ENCODE results near the gene SGO2.
A peak's percentile ranks its signal among the peaks of the same experiment; 100 is the strongest.

The SGO2 gene

DNA sequence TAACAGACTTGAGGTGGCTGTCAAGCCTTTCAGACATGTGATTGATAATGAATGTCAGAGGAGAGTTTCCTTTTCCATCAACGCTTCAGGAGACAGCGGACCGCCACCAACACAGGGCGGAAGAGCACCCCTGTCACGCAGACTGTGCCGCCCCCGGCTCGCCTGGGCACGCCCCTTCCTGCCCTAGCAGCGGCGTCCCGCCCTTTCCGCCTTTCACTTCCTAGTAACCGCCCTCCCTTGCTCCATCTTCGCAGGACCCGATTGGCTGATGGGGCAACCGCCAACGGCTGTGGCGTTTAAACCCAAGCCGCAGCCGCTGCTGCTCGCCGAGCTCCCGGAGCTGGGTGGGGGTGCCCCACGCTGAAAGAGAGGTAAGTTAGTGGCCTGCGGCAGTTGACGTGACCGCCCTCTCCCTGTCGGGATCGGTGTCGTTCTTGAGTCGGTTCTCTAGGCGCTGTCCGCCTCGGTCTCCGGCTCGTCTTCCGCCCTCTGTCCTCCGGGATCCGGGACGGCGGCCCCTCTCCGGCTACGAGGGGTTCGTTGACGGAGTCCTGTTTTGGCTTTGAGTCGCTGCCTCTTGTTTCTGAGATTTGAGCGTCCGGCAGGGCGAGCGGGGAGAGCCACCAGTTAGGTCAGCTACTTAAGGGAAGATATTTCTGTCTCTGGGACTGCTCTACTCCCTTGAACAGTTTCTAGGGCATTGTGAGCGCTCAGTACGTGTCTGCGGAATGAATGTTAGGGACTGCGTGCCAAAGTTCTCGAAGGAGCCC, at the start of gene SGO2:
SGO2 (plus strand) TSS at position 326 of the 770 bp plus-strand sequence. CDS start 6,769 bp downstream, outside the sequence.
- no peaks in the 10 kb centered on the region for H3K27me3 ChIP-seq (ENCODE audit: insufficient read depth, low read depth, severe bottlenecking)
- H3K9me3 ChIP-seq (ENCODE audit: severe bottlenecking) = no peaks in the 10 kb centered on the region
- TF ChIP-seq, protein P1, sequence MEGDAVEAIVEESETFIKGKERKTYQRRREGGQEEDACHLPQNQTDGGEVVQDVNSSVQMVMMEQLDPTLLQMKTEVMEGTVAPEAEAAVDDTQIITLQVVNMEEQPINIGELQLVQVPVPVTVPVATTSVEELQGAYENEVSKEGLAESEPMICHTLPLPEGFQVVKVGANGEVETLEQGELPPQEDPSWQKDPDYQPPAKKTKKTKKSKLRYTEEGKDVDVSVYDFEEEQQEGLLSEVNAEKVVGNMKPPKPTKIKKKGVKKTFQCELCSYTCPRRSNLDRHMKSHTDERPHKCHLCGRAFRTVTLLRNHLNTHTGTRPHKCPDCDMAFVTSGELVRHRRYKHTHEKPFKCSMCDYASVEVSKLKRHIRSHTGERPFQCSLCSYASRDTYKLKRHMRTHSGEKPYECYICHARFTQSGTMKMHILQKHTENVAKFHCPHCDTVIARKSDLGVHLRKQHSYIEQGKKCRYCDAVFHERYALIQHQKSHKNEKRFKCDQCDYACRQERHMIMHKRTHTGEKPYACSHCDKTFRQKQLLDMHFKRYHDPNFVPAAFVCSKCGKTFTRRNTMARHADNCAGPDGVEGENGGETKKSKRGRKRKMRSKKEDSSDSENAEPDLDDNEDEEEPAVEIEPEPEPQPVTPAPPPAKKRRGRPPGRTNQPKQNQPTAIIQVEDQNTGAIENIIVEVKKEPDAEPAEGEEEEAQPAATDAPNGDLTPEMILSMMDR (IDR thresholded peaks at IDR 0.05; ENCODE audit: low read depth, low read length) = peak; percentile 19; the same call in 1 of the 2 replicates
- no peaks in the 10 kb centered on the region; the same call in 1 of the 2 replicates for H3K36me3 ChIP-seq
- DNase-seq = peak; percentile 97
- peak within 1 kb of the TSS; percentile 86 for H3K27ac ChIP-seq
- peak within 1 kb of the TSS; percentile 90 for H3K4me3 ChIP-seq (ENCODE audit: low read depth, low read length)

DNA sequence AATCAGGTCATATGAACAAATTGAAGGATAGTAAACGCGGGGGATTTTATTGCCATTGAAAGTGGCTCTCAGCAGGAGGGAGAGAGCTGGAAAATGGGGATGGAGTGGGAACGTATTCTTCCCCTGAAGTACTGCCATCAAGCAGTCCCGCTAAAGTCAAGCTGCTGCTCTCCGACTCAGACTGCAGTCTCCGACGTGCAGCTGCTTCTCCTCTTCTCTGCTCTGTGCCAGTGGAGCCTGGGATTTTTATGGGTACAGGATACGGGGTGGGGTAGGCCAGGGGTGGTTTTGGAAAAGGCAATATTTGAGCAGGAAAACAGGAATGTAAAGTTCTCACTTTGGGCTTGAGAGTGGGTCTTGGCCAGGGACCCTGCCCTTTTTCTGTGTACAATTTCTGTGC, 49.2 kb upstream of the SGO2 start:
- H3K27me3 ChIP-seq (ENCODE audit: insufficient read depth, low read depth, severe bottlenecking) = no peaks in the 10 kb centered on the region
- TF ChIP-seq, protein P1 (IDR thresholded peaks at IDR 0.05; ENCODE audit: low read depth, low read length) = no peak
- no peak overlapping the region for H3K4me3 ChIP-seq (ENCODE audit: low read depth, low read length)
- H3K27ac ChIP-seq = no peak overlapping the region
- no peak for DNase-seq
- peaks cover 3% of the 10 kb centered on the region; the same call in 1 of the 2 replicates for H3K36me3 ChIP-seq
- no peaks in the 10 kb centered on the region for H3K9me3 ChIP-seq (ENCODE audit: severe bottlenecking)

DNA sequence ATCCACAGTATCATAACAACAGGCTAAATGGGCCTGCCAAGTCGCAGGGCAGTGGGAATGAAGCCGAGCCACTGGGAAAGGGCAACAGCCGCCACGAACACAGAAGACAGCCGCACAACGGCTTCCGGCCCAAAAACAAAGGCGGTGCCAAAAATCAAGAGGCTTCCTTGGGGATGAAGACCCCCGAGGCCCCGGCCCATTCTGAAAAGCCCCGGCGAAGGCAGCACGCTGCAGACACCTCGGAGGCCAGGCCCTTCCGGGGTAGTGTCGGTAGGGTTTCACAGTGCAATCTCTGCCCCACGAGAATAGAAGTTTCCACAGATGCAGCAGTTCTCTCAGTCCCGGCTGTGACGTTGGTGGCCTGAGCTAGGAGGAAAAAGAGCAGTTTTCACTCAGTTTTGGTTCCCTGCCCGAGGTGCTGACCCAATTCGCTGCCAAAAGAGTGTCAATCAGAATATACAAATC, 48.3 kb upstream of the SGO2 start:
- Histone ChIP-seq H3K4me3 (ENCODE audit: low read depth, low read length) (no peak overlapping the region), H3K36me3 (peaks cover 3% of the 10 kb centered on the region; the same call in 1 of the 2 replicates), H3K9me3 (ENCODE audit: severe bottlenecking) (no peaks in the 10 kb centered on the region), H3K27me3 (ENCODE audit: insufficient read depth, low read depth, severe bottlenecking) (no peaks in the 10 kb centered on the region), H3K27ac (no peak overlapping the region)
- DNase-seq = no peak
- TF ChIP-seq, protein P1 (IDR thresholded peaks at IDR 0.05; ENCODE audit: low read depth, low read length) = no peak

DNA sequence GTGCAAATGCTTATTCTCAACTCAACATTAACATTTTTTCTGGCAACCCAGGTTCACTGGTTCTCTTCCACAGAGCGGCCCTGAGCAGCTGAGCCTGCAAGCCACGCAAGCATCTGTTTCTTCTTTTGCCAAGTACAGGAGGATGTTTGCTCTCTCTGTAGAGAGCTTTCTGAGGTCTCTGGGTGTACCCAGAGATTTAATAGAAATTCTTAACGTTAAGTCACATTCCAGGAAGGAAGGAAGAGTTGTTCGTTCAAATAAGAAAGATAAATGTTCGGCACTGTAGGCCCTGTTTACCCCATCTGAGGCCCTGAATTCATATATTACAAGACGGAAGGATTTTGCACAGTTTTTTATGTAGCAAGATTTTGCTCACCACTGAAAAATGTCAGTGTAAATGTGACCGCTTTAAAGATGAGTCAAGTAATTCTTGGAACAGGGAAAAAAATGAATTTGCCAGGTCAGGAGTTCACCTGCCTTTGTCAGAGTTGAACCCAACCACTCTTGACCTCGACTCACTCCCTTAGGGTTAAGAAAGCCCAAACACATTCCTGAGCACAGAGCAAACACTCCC, 46.2 kb upstream of the SGO2 start:
- DNase-seq = no peak
- Histone ChIP-seq H3K9me3 (ENCODE audit: severe bottlenecking) (no peaks in the 10 kb centered on the region), H3K27ac (no peak overlapping the region), H3K36me3 (no peaks in the 10 kb centered on the region; the same call in 1 of the 2 replicates), H3K4me3 (ENCODE audit: low read depth, low read length) (no peak overlapping the region), H3K27me3 (ENCODE audit: insufficient read depth, low read depth, severe bottlenecking) (no peaks in the 10 kb centered on the region)
- TF ChIP-seq, protein P1 (IDR thresholded peaks at IDR 0.05; ENCODE audit: low read depth, low read length) = no peak

DNA sequence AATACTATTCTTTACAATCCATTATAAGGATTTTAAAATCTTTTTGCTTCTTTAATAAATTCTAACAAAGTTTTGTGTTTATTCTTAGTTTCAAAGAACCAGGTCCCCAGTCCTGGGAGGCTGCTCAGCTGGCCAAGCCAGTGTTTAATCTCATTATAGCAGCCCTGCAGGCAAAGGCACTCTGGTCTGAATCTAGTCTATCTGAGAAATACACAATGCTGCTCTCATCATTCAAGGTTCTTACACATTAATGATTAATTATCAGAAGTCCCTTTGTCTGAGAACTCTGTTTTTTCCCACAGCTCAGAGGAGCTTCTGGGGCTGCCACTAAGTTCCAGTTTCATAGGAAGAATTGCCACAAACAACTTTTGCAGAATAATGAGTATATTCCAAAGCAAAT, 43.8 kb upstream of the SGO2 start:
- peak; percentile 19 for DNase-seq
- no peak overlapping the region for H3K4me3 ChIP-seq (ENCODE audit: low read depth, low read length)
- H3K36me3 ChIP-seq = no peaks in the 10 kb centered on the region; the same call in 1 of the 2 replicates
- no peak overlapping the region for H3K27ac ChIP-seq
- TF ChIP-seq, protein P1 (IDR thresholded peaks at IDR 0.05; ENCODE audit: low read depth, low read length) = no peak
- no peaks in the 10 kb centered on the region for H3K27me3 ChIP-seq (ENCODE audit: insufficient read depth, low read depth, severe bottlenecking)
- no peaks in the 10 kb centered on the region for H3K9me3 ChIP-seq (ENCODE audit: severe bottlenecking)

Measured in WERI-Rb-1 (cell line).